ENCODE data around the gene PAPPA2. TPM values are rescaled to one million over a fixed set of nuclear protein-coding genes. Genes with fewer than 3 reads are reported as not detected.

PAPPA2 gene
- total RNA-seq, 4 donors from 2014 or later: 0.55 to 3.3 (median 2.2) TPM; not detected in 1

- Histone ChIP-seq H3K9me3 (no peaks in the 10 kb centered on the region), H3K27ac (no peak overlapping the region), H3K4me3 (no peak overlapping the region), H3K36me3 (no peaks in the 10 kb centered on the region), H3K27me3 (no peaks in the 10 kb centered on the region), H3K4me1 (no peaks in the 10 kb centered on the region)
- in situ Hi-C loops (cut with MboI; ENCODE audit: low pct_ligation_motif_present in 1 of 4, low pct_unique_long_range_greater_than_20kb in 1 of 4, low sequenced_read_pairs in 3 of 4) (no loop called here), intact Hi-C loops (cut with DNase I; ENCODE audit: low total_unique reads) (no loop called here)
- WGBS, 2 donors (ENCODE audit: low coverage in 1 of 2): 23 to 74% methylated on average over 3 to 5 of the region's 5 CpGs
- TF ChIP-seq, protein P1, sequence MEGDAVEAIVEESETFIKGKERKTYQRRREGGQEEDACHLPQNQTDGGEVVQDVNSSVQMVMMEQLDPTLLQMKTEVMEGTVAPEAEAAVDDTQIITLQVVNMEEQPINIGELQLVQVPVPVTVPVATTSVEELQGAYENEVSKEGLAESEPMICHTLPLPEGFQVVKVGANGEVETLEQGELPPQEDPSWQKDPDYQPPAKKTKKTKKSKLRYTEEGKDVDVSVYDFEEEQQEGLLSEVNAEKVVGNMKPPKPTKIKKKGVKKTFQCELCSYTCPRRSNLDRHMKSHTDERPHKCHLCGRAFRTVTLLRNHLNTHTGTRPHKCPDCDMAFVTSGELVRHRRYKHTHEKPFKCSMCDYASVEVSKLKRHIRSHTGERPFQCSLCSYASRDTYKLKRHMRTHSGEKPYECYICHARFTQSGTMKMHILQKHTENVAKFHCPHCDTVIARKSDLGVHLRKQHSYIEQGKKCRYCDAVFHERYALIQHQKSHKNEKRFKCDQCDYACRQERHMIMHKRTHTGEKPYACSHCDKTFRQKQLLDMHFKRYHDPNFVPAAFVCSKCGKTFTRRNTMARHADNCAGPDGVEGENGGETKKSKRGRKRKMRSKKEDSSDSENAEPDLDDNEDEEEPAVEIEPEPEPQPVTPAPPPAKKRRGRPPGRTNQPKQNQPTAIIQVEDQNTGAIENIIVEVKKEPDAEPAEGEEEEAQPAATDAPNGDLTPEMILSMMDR (IDR thresholded peaks at IDR 0.05): no peak
- TF ChIP-seq POLR2A (IDR thresholded peaks at IDR 0.05): no peak
- no peak for TF ChIP-seq POLR2AphosphoS5 (IDR thresholded peaks at IDR 0.05)
- no peak for TF ChIP-seq EP300 (IDR thresholded peaks at IDR 0.05; ENCODE audit: low read depth)
- DNase-seq: no peak
Measured at GRCh38 chr1:176820391-176821031, 357.5 kb downstream of the PAPPA2 start.

GRCh38 chr1:176826265-176826664, 363.3 kb downstream of the PAPPA2 start:
- H3K36me3 ChIP-seq: no peaks in the 10 kb centered on the region
- in situ Hi-C loops (cut with MboI; ENCODE audit: low pct_ligation_motif_present in 1 of 4, low pct_unique_long_range_greater_than_20kb in 1 of 4, low sequenced_read_pairs in 3 of 4): loop anchor here in 2 of 4 donors (25.0 kb wide), 1 partner anchor 264 kb away; no protein-coding TSS in a partner anchor
- no peak overlapping the region for H3K4me3 ChIP-seq
- TF ChIP-seq, protein P1 (IDR thresholded peaks at IDR 0.05): no peak
- TF ChIP-seq POLR2A (IDR thresholded peaks at IDR 0.05): no peak
- TF ChIP-seq POLR2AphosphoS5 (IDR thresholded peaks at IDR 0.05): no peak
- TF ChIP-seq EP300 (IDR thresholded peaks at IDR 0.05; ENCODE audit: low read depth): no peak
- H3K9me3 ChIP-seq: no peaks in the 10 kb centered on the region
- intact Hi-C loops (cut with DNase I; ENCODE audit: low total_unique reads): no loop called here
- DNase-seq: no peak
- H3K27me3 ChIP-seq: no peaks in the 10 kb centered on the region
- H3K4me1 ChIP-seq: no peaks in the 10 kb centered on the region
- 26 to 29% methylated on average over 1 of the region's 1 CpG for whole genome bisulfite sequencing, 2 donors (ENCODE audit: low coverage in 1 of 2)
- no peak overlapping the region for H3K27ac ChIP-seq

GRCh38 chr1:176829261-176829660, 366.3 kb downstream of the PAPPA2 start:
- no peak for DNase-seq
- no peaks in the 10 kb centered on the region for H3K4me1 ChIP-seq
- H3K4me3 ChIP-seq: no peak overlapping the region
- TF ChIP-seq, protein P1 (IDR thresholded peaks at IDR 0.05): no peak
- no peak for TF ChIP-seq EP300 (IDR thresholded peaks at IDR 0.05; ENCODE audit: low read depth)
- TF ChIP-seq POLR2AphosphoS5 (IDR thresholded peaks at IDR 0.05): no peak
- TF ChIP-seq POLR2A (IDR thresholded peaks at IDR 0.05): no peak
- no peaks in the 10 kb centered on the region for H3K36me3 ChIP-seq
- 61% methylated on average over 5 to 8 of the region's 8 CpGs for WGBS, 2 donors (ENCODE audit: low coverage in 1 of 2)
- no peak overlapping the region for H3K27ac ChIP-seq
- no peaks in the 10 kb centered on the region for H3K27me3 ChIP-seq
- no peaks in the 10 kb centered on the region for H3K9me3 ChIP-seq
- intact Hi-C loops (cut with DNase I; ENCODE audit: low total_unique reads): no loop called here
- in situ Hi-C loops (cut with MboI; ENCODE audit: low pct_ligation_motif_present in 1 of 4, low pct_unique_long_range_greater_than_20kb in 1 of 4, low sequenced_read_pairs in 3 of 4): loop anchor here in 2 of 4 donors (25.0 kb wide), 1 partner anchor 267 kb away; no protein-coding TSS in a partner anchor

DNA sequence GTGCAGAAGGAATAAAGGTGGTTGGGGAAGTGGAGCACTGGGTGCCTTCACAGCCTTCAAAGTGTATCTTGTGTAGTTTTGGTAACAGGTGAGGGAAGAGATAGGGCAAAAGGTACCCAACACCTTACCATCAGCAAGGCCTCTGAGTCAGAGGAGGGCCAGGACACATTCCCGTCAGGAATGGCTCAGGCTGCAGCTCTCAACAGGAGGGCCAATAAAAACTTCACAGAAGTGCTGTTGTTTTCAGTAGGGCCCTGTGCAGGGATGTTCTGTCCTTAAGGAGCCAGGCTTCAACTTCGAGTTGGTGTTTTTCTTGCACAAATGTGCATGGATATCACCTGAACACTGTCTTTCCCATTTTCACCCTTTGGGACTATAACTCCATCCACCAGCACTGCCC, 368.2 kb downstream of the PAPPA2 start:
- intact Hi-C loops (cut with DNase I; ENCODE audit: low total_unique reads) (no loop called here), in situ Hi-C loops (cut with MboI; ENCODE audit: low pct_ligation_motif_present in 1 of 4, low pct_unique_long_range_greater_than_20kb in 1 of 4, low sequenced_read_pairs in 3 of 4) (loop anchor here in 2 of 4 donors (25.0 kb wide), 1 partner anchor 269 kb away; no protein-coding TSS in a partner anchor)
- Histone ChIP-seq H3K9me3 (no peaks in the 10 kb centered on the region), H3K27ac (no peak overlapping the region), H3K36me3 (no peaks in the 10 kb centered on the region), H3K27me3 (no peaks in the 10 kb centered on the region), H3K4me1 (no peaks in the 10 kb centered on the region), H3K4me3 (no peak overlapping the region)
- TF ChIP-seq, protein P1 (IDR thresholded peaks at IDR 0.05): no peak
- TF ChIP-seq EP300 (IDR thresholded peaks at IDR 0.05; ENCODE audit: low read depth): no peak
- TF ChIP-seq POLR2AphosphoS5 (IDR thresholded peaks at IDR 0.05): no peak
- no peak for TF ChIP-seq POLR2A (IDR thresholded peaks at IDR 0.05)
- no peak for DNase-seq
- 42 to 60% methylated on average over 1 to 2 of the region's 2 CpGs for WGBS, 2 donors (ENCODE audit: low coverage in 1 of 2)

Measured in transverse colon (tissue), 4 donors.